Activated CD8-positive, alpha-beta memory T cell treated with anti-CD3 and anti-CD28 coated beads, Interleukin-2, amount 10 ng/mL, durations not matched to agents 7 days and 5 days (primary cell): Measurements from ENCODE around the gene NFATC2. TPM values are rescaled to one million over a fixed set of nuclear protein-coding genes. Genes with fewer than 3 reads are reported as not detected.
A peak's percentile ranks its signal among the peaks of the same experiment; 100 is the strongest.

Source experiments
- ATAC-seq: fragments of 150-1000 bp; cut with Tn5 transposase; one replicate; pipeline ENCODE4 v1.10.0; 2021; ENCODE audit warnings: moderate library complexity
- CTCF ChIA-PET: fragments of 350-600 bp; sonication (Branson Sonifier 250); formaldehyde crosslinking; loops from one replicate; lab custom pipeline; 2021; ENCODE audit warnings: antibody characterized with exemption; lab: Charles Lee
- DNase-seq: peaks from one replicate; pipeline ENCODE4 v3.0.0-alpha.2; 2020
- H3K27ac Mint-ChIP-seq: one replicate; pipeline ENCODE4 v1.8.0; 2021; ENCODE audit warnings: mild to moderate bottlenecking, mixed read lengths
- H3K27me3 Mint-ChIP-seq: one replicate; pipeline ENCODE4 v1.8.0; 2021; ENCODE audit warnings: mixed read lengths
- H3K36me3 Mint-ChIP-seq: one replicate; pipeline ENCODE4 v1.8.0; 2021; ENCODE audit warnings: mild to moderate bottlenecking, mixed read lengths
- H3K4me1 Mint-ChIP-seq: one replicate; pipeline ENCODE4 v1.8.0; 2021; ENCODE audit warnings: mixed read lengths
- H3K4me3 Mint-ChIP-seq: one replicate; pipeline ENCODE4 v1.8.0; 2021; ENCODE audit warnings: mild to moderate bottlenecking, moderate library complexity, mixed read lengths
- H3K9me3 Mint-ChIP-seq: one replicate; pipeline ENCODE4 v1.8.0; 2022; ENCODE audit warnings: low read depth, mixed read lengths
- total RNA-seq, 2 experiments: library from RNA; stranded (reverse); gene quantifications; one replicate each; pipeline ENCODE4 v1.2.3, GENCODE V29; 2021

The NFATC2 gene
- total RNA-seq, 2 experiments from 2014 or later: 39.9 to 59.0 TPM

DNA sequence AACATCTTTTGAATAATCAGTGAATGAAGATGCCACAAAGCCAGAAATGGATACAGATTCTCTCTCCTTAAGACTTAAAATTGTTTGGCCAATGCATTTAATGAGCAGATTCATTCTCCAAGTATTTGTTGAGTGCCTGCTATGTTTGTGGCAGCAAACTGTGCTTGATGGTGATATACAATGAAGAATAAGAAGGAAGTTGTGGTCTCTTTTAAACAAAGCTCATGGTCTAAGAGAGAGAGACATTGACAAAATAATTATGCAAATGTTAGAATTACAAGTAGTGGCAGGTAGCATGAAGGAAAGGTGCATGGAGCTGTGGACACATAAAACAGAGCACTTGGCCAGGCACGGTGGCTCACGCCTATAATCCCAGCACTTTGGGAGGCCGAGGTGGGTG, 28.3 kb downstream of the NFATC2 start:
- H3K4me3 Mint-ChIP-seq: no peak overlapping the region
- H3K36me3 Mint-ChIP-seq: peaks cover 81% of the 10 kb centered on the region
- CTCF ChIA-PET: interaction anchor here (0.6 to 1.9 kb wide), 9 partner anchors 12 to 128 kb away, joined by 3 to 10 read pairs (median 5); partner anchors contain the start of gene NFATC2
- DNase-seq (no peak), ATAC-seq (no peak)
- peak overlapping the region; percentile 31 for H3K27ac Mint-ChIP-seq
- no peaks in the 10 kb centered on the region for H3K27me3 Mint-ChIP-seq
- H3K4me1 Mint-ChIP-seq: peaks cover 66% of the 10 kb centered on the region
- no peaks in the 10 kb centered on the region for H3K9me3 Mint-ChIP-seq

GRCh38 chr20:51513545-51513944, 29.0 kb downstream of the NFATC2 start:
- Mint-ChIP-seq H3K27me3 (no peaks in the 10 kb centered on the region), H3K9me3 (no peaks in the 10 kb centered on the region), H3K27ac (peak overlapping the region; percentile 70), H3K36me3 (peaks cover 76% of the 10 kb centered on the region), H3K4me1 (peaks cover 67% of the 10 kb centered on the region), H3K4me3 (no peak overlapping the region)
- ATAC-seq (no peak), DNase-seq (no peak)
- CTCF ChIA-PET: interaction anchor here (1.0 to 1.9 kb wide), 9 partner anchors 12 to 127 kb away, joined by 3 to 10 read pairs (median 5); partner anchors contain the start of gene NFATC2

- Mint-ChIP-seq H3K36me3 (peaks cover 69% of the 10 kb centered on the region), H3K27ac (peak overlapping the region; percentile 82), H3K27me3 (no peaks in the 10 kb centered on the region), H3K4me1 (peaks cover 62% of the 10 kb centered on the region), H3K4me3 (peak overlapping the region; percentile 11), H3K9me3 (no peaks in the 10 kb centered on the region)
- CTCF ChIA-PET: interaction anchor here (1.0 to 1.8 kb wide), 3 partner anchors 11 to 31 kb away, joined by 3 to 5 read pairs (median 4); no protein-coding TSS in a partner anchor
- ATAC-seq: peak; percentile 86
- DNase-seq: no peak
Observed at GRCh38 chr20:51512645-51513044, 29.9 kb downstream of the NFATC2 start.

- H3K4me3 Mint-ChIP-seq: peak overlapping the region; percentile 11
- CTCF ChIA-PET: interaction anchor here (0.9 to 1.8 kb wide), 4 partner anchors 11 to 30 kb away, joined by 3 to 5 read pairs (median 4); no protein-coding TSS in a partner anchor
Observed at GRCh38 chr20:51511861-51512619, 30.5 kb downstream of the NFATC2 start.

GRCh38 chr20:51510936-51511605, 31.4 kb downstream of the NFATC2 start:
- CTCF ChIA-PET: interaction anchor here (0.9 to 1.4 kb wide), 2 partner anchors 10 to 16 kb away, joined by 3 to 4 read pairs; no protein-coding TSS in a partner anchor
- Mint-ChIP-seq H3K27me3 (no peaks in the 10 kb centered on the region), H3K9me3 (no peaks in the 10 kb centered on the region), H3K36me3 (peaks cover 67% of the 10 kb centered on the region), H3K4me1 (peaks cover 53% of the 10 kb centered on the region), H3K4me3 (no peak overlapping the region), H3K27ac (peak overlapping the region; percentile 82)
- no peak for ATAC-seq
- no peak for DNase-seq

More at GRCh38 chr20:51511861-51512619, 30.5 kb downstream of the NFATC2 start:
- DNase-seq (no peak), ATAC-seq (peak; percentile 16)
- Mint-ChIP-seq H3K36me3 (peaks cover 70% of the 10 kb centered on the region), H3K27me3 (no peaks in the 10 kb centered on the region), H3K27ac (peak overlapping the region; percentile 82), H3K9me3 (no peaks in the 10 kb centered on the region), H3K4me1 (peaks cover 60% of the 10 kb centered on the region)

GRCh38 chr20:51510169-51510568, 32.4 kb downstream of the NFATC2 start:
- CTCF ChIA-PET: interaction anchor here (1.4 kb wide), 1 partner anchor 9 kb away, joined by 3 read pairs; no protein-coding TSS in a partner anchor
- H3K4me3 Mint-ChIP-seq: no peak overlapping the region

GRCh38 chr20:51509208-51509607, 33.3 kb downstream of the NFATC2 start:
- Mint-ChIP-seq H3K4me1 (peaks cover 49% of the 10 kb centered on the region), H3K9me3 (no peaks in the 10 kb centered on the region), H3K4me3 (no peak overlapping the region), H3K27ac (peak overlapping the region; percentile 7), H3K27me3 (no peaks in the 10 kb centered on the region), H3K36me3 (peaks cover 65% of the 10 kb centered on the region)
- ATAC-seq: no peak
- CTCF ChIA-PET: no interaction called here
- no peak for DNase-seq

More at GRCh38 chr20:51510169-51510568, 32.4 kb downstream of the NFATC2 start:
- DNase-seq (no peak), ATAC-seq (no peak)
- Mint-ChIP-seq H3K27ac (no peak overlapping the region), H3K27me3 (no peaks in the 10 kb centered on the region), H3K9me3 (no peaks in the 10 kb centered on the region), H3K4me1 (peaks cover 51% of the 10 kb centered on the region), H3K36me3 (peaks cover 67% of the 10 kb centered on the region)

- ATAC-seq (no peak), DNase-seq (no peak)
- H3K27me3 Mint-ChIP-seq: no peaks in the 10 kb centered on the region
- H3K9me3 Mint-ChIP-seq: no peaks in the 10 kb centered on the region
- peak overlapping the region; percentile 41 for H3K27ac Mint-ChIP-seq
- peaks cover 45% of the 10 kb centered on the region for H3K4me1 Mint-ChIP-seq
- CTCF ChIA-PET: no interaction called here
- H3K4me3 Mint-ChIP-seq: no peak overlapping the region
- H3K36me3 Mint-ChIP-seq: peaks cover 61% of the 10 kb centered on the region
Observed at GRCh38 chr20:51508780-51509179, 33.7 kb downstream of the NFATC2 start.

- H3K27me3 Mint-ChIP-seq: no peaks in the 10 kb centered on the region
- CTCF ChIA-PET: no interaction called here
- ATAC-seq (no peak), DNase-seq (no peak)
- no peak overlapping the region for H3K27ac Mint-ChIP-seq
- no peak overlapping the region for H3K4me3 Mint-ChIP-seq
- H3K9me3 Mint-ChIP-seq: no peaks in the 10 kb centered on the region
- H3K36me3 Mint-ChIP-seq: peaks cover 57% of the 10 kb centered on the region
- H3K4me1 Mint-ChIP-seq: peaks cover 44% of the 10 kb centered on the region
Observed at GRCh38 chr20:51508158-51508557, 34.4 kb downstream of the NFATC2 start.

DNA sequence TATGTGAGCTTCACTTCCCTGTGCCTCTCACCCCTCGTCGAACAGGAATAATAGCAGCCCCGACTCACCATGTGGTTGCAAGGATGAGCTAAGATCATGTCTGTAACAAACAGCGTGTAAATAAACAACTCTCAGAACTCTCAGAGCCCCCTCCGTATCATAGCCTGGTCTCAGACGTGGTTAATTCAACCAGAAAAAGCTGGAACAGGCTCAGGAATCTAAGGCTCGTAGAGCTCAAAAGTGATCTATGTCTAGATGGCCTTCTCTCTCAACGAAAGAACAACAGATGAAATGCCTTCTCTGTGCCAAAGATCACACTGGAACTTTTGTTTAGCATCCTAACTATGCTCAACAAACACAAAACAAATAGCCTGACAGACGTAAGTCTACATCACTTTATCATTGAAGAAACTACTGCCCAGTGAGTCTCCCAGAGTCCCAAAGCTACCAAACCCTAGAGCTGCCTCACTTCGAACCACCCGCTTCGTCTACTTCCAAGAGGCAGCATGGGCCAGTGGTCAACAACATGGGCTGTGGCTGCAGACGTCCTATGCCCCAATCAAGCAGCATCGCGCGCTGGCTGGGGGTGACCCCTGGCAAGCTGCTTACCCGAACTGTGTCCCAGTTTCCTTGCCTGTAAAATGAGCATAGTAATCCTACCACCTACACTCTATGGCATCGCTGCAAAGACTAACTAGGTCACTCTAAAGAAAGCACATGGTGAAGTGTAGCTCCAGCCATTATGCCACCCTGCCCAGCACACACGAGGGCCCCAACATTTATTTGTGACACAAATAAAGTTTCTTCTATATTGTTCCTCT, 35.1 kb downstream of the NFATC2 start:
- no peak for ATAC-seq
- DNase-seq: no peak
- H3K4me3 Mint-ChIP-seq: no peak overlapping the region
- CTCF ChIA-PET: interaction anchor here (1.4 kb wide), 1 partner anchor 21 kb away, joined by 4 read pairs; no protein-coding TSS in a partner anchor
- H3K36me3 Mint-ChIP-seq: peaks cover 58% of the 10 kb centered on the region
- H3K9me3 Mint-ChIP-seq: no peaks in the 10 kb centered on the region
- no peaks in the 10 kb centered on the region for H3K27me3 Mint-ChIP-seq
- no peak overlapping the region for H3K27ac Mint-ChIP-seq
- H3K4me1 Mint-ChIP-seq: peaks cover 43% of the 10 kb centered on the region

GRCh38 chr20:51506527-51507215, 35.8 kb downstream of the NFATC2 start:
- no peak overlapping the region for H3K4me3 Mint-ChIP-seq
- CTCF ChIA-PET: interaction anchor here (1.4 kb wide), 1 partner anchor 21 kb away, joined by 4 read pairs; no protein-coding TSS in a partner anchor
- no peaks in the 10 kb centered on the region for H3K27me3 Mint-ChIP-seq

DNA sequence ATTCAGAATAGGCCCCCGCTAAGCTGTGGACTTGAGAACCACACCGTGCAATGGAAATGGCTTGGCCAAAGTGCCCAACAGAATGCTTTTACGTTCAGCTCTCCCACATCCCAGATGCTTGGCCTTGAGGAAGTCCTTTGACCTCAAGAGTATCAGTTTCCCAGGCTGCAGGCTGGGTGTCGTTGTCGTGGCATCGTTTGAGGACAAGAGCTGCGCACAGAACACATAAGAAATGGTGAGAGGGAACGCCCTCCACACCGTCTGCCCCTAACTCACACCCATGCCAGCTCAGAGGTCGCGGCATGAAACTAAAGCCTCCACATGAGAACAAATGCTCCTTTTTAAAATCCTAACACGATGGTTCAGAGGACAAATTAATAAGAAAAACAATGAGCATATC, 37.0 kb downstream of the NFATC2 start:
- H3K36me3 Mint-ChIP-seq: peaks cover 46% of the 10 kb centered on the region
- no peaks in the 10 kb centered on the region for H3K9me3 Mint-ChIP-seq
- no peak overlapping the region for H3K4me3 Mint-ChIP-seq
- no peak for ATAC-seq
- CTCF ChIA-PET: no interaction called here
- peaks cover 44% of the 10 kb centered on the region for H3K4me1 Mint-ChIP-seq
- H3K27ac Mint-ChIP-seq: no peak overlapping the region
- DNase-seq: no peak
- no peaks in the 10 kb centered on the region for H3K27me3 Mint-ChIP-seq

More at GRCh38 chr20:51506527-51507215, 35.8 kb downstream of the NFATC2 start:
- Mint-ChIP-seq H3K4me1 (peaks cover 43% of the 10 kb centered on the region), H3K9me3 (no peaks in the 10 kb centered on the region), H3K36me3 (peaks cover 53% of the 10 kb centered on the region), H3K27ac (no peak overlapping the region)
- no peak for DNase-seq
- no peak for ATAC-seq
